GM18867 (cell line): Measurements from ENCODE around the gene GZMB.
"Not testable (repeated sequence)": the region's sequence is repeated elsewhere in the genome, so short reads cannot be mapped to it uniquely, and the experiment has no call there.

Experiments used
- ATAC-seq: cut with Tn5 transposase; IDR thresholded peaks from one replicate; pipeline ENCODE4 v1.9.1; 2021; ENCODE audit warnings: mild to moderate bottlenecking, moderate library complexity; ENCODE audit not compliant: unreplicated experiment

Gene GZMB, protein sequence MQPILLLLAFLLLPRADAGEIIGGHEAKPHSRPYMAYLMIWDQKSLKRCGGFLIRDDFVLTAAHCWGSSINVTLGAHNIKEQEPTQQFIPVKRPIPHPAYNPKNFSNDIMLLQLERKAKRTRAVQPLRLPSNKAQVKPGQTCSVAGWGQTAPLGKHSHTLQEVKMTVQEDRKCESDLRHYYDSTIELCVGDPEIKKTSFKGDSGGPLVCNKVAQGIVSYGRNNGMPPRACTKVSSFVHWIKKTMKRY

GRCh38 chr14:24634158-24634557 is at the start of gene GZMB:
GZMB (minus strand) TSS chr14:24634190; CDS start chr14:24634160, 30 bp downstream.
- peak; percentile 53 for ATAC-seq

GRCh38 chr14:24681056-24681455 is 47.1 kb upstream of the GZMB start:
- ATAC-seq: no peak

GRCh38 chr14:24680516-24680915 is 46.5 kb upstream of the GZMB start:
- ATAC-seq: no peak

- no peak for ATAC-seq
Measured at GRCh38 chr14:24679248-24679961, 45.4 kb upstream of the GZMB start.

DNA sequence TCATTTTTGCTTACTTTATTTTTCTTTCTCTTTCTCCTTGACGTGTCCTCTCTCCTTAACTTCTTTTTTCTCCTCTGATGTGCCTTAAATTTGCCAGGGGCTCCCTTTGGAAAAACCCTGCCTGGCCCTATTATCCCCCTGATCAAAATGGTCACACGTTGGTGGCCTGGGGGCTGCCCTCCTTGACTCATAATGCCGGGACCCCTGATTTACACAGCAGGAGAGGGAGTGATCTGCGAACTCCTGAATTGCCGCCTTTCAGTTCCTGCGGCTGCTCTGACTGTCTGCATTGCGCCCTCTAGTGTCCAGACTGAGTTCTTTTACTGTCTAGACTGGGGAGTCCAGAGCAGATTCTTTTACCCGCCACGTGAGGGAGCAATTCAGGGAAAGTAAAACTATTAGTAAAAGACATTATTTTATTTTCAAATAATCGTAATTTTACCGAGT is 44.8 kb upstream of the GZMB start:
- ATAC-seq: peak; percentile 69

DNA sequence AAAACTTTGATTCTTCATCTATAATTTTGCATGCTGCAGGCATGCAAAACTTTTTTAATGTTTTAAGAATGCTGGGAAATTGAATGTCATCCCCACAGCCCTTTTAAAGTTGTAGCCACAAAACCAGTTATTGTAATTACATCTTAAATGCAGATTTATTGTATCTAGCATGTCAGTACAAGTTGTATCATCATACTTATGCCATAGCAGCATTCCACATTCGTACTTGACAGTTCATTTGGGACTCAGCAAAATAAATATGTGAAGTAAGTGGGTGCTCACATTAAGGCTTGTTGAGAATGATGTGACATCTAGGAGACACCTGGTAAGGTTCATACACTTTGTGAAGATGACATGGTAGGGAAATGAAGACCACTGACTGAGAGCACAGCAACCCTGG is 44.0 kb upstream of the GZMB start:
- ATAC-seq: no peak

- peak; percentile 59 for ATAC-seq
Measured at GRCh38 chr14:24674204-24674970, 40.4 kb upstream of the GZMB start.

GRCh38 chr14:24673534-24674203 is 39.7 kb upstream of the GZMB start:
- peak; percentile 61 for ATAC-seq

DNA sequence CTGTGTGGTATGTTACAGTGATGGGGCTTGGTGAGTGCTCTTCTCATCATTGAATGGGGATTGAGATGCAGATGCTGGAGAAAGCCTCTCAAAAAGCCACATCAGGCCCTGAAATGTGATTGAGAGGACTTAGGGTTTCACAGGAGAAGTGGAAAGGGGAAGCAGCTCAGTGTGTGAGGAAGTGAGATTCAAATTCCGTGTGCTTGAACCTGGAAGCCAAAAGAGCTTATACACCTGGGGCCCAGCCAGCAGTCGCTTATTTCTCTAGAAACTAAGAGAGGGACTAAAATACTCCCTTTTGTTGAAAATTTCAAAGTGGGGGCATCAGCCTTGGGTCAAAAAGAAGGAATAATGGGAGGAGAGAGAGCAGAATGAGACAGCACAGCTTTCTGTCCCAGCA is 39.1 kb upstream of the GZMB start:
- peak; percentile 56 for ATAC-seq

- ATAC-seq: no peak
Measured at GRCh38 chr14:24670594-24670993, 36.6 kb upstream of the GZMB start.

- ATAC-seq: no peak
Measured at GRCh38 chr14:24669651-24670050, 35.7 kb upstream of the GZMB start.

DNA sequence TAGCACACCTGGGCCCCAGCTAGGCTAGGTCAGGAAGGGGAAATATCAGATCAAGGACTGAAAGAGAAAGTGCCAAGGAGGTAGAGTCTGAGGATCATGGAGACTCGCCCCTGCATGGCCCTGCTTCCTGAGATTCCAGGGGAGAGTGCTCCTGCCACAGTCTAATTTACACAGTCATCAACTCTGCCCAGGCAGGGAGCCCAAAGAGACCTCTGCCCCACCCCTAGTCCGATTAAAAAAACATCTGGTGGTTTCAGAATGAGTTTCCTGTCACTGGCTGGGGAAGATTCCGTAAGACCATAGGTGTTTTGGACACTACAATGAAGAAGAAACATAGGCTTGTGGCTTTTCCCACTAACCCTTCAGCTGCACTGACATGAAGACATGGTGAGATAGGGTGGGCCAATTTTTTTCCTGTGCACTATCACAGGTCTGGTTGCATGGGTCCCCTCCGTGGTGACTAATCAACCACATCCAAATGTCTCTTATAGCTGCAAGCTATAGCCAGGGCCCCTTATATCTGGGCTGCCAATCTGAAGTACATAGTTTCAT is 31.5 kb upstream of the GZMB start:
- peak; percentile 94 for ATAC-seq

DNA sequence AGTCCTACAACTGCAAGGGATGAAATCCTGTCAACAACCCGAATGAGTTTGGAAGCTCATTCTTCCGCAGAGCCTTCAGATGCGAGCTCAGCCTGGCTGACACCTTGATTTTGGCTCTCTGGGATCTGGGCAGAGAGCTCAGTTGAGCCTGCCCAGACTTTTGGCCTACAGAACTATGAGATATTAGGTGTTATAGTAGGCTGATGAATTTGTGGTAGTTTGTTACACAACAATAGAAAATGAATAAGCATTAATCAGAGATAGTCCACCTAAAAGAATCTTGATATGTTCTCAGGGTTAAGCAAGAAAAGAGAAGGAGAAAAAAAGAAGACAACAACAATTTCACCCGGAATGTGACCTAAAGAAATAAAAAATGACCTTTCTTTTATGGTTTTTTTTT is 30.4 kb upstream of the GZMB start:
- ATAC-seq: no peak

- no peak for ATAC-seq
Measured at GRCh38 chr14:24662753-24663152, 28.8 kb upstream of the GZMB start.

- ATAC-seq: no peak
Measured at GRCh38 chr14:24659916-24660570, 26.1 kb upstream of the GZMB start.

GRCh38 chr14:24648361-24648760 is 14.4 kb upstream of the GZMB start:
- not testable (repeated sequence) for ATAC-seq

- ATAC-seq: no peak
Measured at GRCh38 chr14:24639905-24640304, 5.9 kb upstream of the GZMB start.

DNA sequence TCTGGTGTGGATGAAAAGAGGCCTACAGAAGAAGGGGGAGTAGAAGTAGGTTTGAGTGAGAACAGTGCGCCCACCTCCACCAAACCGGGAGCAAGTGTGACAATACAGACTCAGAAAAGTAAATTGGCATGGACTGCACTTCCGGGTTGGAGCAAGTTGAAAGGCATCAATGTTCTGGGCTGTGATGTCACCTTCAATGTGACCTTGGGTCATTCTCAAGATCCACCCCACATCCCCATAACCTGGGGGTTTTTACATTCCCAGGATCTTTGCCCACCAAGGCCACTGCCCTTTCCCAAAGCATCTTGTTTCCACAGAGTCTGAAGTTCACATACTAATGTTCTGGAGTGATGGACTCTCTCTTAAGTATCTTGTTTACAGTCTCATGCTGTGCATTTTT is 5.3 kb upstream of the GZMB start:
- no peak for ATAC-seq

- ATAC-seq: no peak
Measured at GRCh38 chr14:24633353-24633752, 637 bp downstream of the GZMB start.

GRCh38 chr14:24632761-24633160 is 1.2 kb downstream of the GZMB start:
- ATAC-seq: no peak
